Right kidney (tissue), 1 donor: ENCODE measurements around the gene PAK6.
A peak's percentile ranks its signal among the peaks of the same experiment; 100 is the strongest.

ENCODE experiments used
- DNase-seq: peaks from one replicate; pipeline ENCODE4 v3.0.0-alpha.2; 2016

Gene PAK6

GRCh38 chr15:40277471-40277870 is 38.6 kb downstream of the PAK6 start:
- DNase-seq: no peak

DNA sequence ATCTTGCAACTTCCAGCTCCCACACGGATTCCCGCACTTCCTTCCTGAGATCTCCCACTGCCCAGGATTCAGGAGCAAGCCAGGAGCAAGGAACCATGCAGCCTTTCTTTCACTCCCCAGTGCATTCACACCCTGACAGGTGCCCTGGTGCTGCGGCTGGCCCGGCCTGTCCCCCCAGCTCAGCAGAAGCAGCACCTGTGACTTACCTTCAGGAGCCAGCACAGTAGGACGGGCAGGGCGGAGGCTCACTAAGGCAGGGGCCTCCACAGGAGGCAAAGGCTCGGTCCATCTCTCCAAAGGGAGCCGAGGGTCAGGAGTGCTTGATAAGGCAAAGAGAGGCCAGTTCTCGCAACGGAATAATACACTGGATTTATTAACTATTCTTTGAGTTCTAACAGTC is 39.2 kb downstream of the PAK6 start:
- no peak for DNase-seq

GRCh38 chr15:40279437-40280141 is 40.7 kb downstream of the PAK6 start:
- peak; percentile 75 for DNase-seq

DNA sequence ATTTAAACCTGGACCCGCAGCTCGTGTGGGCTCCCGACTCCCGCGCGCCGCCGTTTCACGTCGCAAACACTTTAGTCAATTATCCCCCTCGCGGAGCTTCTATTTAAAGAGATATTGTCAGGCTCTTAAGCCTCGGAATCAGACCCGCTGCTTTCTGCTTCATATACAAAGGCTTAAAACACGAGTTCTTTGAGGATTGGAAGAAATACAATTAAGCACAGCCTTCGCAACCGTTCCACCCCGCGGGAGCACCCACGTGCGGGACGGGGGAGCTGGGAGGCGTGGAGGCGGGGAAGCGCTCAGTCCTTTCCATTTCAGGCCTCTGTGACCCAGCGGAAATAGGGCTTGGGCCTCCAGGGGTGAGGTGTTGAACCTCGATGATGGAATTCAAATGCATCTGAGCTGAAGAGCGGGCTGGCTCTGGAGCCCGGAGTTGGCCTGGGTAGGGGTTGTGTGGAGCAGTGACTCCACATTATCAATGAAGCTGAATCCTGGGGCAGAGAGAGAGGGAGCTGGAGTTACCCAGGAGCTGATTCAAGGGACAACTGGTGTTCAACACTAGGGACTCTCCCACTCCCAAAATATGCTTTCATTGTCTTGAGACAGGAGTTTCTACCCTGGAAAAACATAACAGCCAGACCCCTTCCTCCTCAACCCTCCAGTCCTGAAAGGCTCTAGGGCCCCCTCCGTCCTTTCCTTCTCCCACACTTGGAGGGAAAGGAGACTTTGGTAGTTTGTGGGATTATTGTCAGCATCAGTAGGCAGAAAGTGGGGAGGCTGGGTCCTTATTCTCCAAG is 41.6 kb downstream of the PAK6 start:
- no peak for DNase-seq

GRCh38 chr15:40281057-40281800 is 42.4 kb downstream of the PAK6 start:
- DNase-seq: peak; percentile 51

DNA sequence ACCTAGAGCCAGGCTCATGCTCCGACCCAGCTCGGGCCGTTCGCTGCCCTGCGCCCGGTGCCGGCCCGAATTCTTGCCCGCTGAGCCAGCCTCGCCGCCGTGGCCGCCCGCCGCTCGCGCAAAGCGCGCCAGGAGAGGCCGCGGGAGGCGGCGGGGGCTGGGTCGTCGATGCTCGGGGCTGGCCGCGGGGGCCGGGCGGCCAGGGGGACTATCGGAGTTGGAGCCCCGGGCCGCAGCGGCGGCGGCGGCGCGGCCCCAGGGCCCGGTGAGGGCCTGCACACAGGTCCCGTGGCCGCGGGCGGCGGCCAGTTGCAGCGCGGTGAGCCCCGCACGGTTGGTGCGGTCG is 42.9 kb downstream of the PAK6 start:
- no peak for DNase-seq

- peak; percentile 87 for DNase-seq
Measured at GRCh38 chr15:40282147-40282868, 43.4 kb downstream of the PAK6 start.

DNA sequence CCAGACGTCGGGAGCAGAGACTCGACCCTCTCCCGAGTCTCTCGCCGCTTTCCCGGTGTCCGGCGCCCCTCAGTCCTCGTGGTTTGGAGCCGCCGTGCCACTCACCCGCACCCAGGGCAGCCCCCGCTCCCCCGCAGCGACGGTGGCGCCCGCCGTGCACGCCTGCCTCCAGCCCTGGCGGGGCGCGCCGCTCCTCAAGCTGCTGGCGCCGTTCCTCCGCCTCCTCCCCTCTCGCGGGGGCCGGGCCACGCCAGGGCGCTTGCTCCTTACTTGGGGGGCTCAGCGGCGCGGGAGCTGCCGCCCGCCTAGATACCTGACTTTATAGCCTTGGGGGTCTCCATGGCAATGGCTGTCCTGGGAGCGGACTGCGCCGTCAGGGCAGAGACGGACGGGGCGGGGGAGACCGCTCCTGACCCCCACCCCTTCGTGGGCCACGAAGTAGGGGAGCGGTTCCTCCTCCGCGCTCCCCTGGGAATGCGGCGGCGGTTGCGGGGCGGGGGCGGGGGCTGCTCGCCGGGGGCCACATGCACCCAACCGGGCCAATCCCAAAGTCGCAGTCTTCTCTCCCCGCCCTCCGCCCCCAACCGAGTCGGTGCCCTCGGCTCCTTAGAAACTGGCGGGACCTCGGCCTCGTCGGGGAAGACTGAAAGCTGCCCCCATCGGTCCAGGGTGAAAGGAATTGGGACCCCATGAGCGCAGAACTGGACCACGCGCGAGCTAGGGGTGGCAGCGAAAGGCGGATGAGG is 44.2 kb downstream of the PAK6 start, which contains the start of gene ANKRD63:
ANKRD63 (minus strand) TSS at position 196 of the 746 bp plus-strand sequence. CDS start 478 bp downstream, outside the sequence.
- no peak for DNase-seq

DNA sequence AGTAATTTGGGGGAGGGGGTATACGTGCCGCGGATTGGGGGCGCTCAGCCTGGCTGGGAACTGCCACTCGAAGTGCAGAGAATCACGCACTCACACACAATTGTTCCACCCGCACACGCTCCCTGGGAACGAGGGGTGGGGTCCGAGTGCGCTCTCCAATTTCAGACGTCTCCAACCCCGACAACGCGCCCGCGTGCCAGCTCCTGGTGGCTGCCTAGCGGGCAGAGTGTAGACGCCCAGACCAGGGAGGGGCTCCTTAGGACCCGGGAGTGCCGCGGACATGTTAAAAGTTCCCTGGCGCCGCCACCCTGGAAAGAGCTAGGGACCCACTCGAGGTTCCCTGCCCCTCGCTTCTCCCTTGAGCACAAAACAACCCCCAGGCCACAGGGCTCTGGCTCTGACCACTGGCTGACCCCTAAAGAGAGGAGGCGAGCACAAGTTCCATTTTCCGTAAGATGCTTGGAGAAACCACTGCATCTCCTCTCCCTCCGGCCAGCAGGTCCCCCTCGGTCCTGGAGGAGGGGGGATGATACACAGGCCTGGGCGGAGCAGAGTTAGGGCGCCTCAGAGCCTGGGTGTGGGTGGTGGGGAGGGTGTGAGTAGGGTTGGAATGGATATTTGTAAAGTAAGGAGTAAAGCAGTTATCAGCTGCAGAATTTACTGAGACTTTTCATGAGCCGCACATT is 44.9 kb downstream of the PAK6 start:
- DNase-seq: no peak

- DNase-seq: no peak
Measured at GRCh38 chr15:40285151-40285550, 46.3 kb downstream of the PAK6 start.

DNA sequence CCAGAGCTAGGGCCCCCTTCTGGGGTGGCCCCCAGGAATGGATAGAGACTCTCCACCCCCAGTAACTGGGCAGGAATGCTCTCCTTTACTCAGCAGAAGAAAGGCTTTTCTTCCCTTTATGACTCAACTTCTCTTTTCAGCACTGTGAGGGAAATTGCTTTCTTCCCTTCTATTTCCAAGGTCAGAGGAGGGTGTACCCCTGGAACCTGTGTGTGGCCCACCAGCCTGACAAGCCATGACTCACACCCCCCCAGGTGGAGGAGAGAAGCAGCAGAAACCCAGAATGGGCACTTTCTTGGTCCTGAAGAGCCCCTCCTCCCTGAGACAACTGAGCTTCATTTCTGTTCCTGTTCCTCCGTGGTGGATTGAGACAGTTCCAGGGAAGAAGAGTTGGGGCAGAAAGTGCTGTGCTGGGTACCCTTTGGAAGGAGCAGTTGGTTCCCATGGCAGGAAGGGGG is 46.7 kb downstream of the PAK6 start:
- no peak for DNase-seq

- no peak for DNase-seq
Measured at GRCh38 chr15:40286061-40286532, 47.2 kb downstream of the PAK6 start.

GRCh38 chr15:40286794-40287193 is 47.9 kb downstream of the PAK6 start:
- no peak for DNase-seq

- DNase-seq: no peak
Measured at GRCh38 chr15:40287505-40287904, 48.6 kb downstream of the PAK6 start.

GRCh38 chr15:40287968-40288367 is 49.1 kb downstream of the PAK6 start:
- DNase-seq: no peak

DNA sequence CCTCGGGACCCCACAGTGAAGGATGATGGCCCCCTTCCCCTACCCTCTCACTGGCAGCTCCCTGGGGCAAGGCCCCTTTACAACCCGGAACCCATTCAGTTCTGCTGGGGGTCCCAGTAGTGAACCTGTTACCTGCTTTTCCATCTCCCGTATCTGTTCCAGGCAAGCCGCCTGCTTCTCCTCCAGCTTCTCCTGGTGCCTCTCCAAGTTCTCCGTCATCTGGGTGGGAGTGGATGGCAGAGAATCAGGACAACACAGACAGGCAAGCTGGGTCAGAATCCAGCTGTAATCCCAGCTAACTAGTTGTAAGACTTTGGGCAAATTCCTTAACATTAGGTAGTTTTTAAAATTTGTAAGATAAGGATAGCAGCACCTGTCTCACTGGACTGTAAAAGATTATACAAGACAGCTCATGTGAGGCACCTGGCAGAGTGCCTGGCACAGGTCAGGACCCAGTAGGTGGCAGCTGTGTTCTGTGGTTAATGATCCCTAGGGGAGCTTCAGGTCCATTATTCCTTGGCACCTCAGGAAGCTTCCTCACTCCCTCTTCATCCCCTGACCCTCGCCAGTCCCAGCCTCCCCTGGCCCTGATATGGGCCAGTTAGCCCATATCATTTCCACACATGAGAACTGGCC is 50.4 kb downstream of the PAK6 start:
- DNase-seq: no peak

- DNase-seq: no peak
Measured at GRCh38 chr15:40290545-40290917, 51.7 kb downstream of the PAK6 start.

DNA sequence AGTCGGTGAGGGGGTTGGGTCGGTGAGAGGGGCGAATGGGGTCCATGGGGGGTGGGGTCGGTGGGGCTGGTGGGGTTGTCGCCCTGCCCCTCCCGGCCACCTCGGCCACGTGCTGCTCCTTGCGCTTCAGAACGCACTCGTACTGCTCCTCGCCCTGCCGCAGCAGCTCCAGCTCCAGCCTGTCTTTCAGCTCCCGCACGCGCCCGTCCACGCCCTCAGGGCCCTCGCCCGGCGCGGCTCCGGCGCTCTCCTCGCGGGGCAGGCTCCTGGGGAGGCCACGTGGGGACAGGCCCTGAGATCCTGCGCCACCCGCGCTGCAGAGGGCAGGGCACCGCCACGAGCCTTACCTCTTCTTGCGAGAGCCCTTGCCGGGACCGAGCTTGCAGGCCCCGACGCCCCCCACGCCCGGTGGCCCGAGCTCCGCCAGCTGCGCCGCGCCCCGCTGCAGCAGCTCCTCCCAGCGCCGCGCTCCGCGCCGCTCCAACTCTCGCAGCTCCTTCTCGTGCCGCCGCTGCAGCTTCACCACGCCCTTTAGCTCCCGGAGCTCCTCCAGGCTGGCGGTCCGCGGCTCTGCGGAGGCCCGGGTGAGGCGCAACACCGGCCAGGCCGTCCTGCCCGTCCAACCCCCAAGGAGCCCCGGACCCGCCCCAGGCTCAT is 52.2 kb downstream of the PAK6 start:
- DNase-seq: peak; percentile 69

- no peak for DNase-seq
Measured at GRCh38 chr15:40292246-40292645, 53.4 kb downstream of the PAK6 start.

DNA sequence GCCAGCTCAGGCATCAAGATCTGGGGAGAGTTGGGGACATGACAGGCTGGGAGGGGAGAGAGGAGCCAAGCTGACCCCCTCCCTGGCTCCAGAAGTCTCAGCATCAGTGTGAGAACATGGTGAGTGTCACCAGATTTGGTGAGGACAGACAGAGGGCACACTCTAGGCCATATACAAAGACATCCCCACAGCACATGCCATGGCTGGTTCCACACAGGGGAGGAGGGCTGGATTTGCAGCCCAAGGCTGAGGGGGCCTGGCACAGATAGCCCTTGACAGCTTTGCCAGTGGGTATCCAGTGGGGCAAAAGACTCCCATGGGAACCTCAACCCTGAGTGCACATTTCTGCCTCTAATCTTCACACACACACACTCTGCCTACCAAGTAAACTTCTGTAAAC is 54.1 kb downstream of the PAK6 start:
- DNase-seq: no peak
